Liver (tissue), 9 donors: ENCODE measurements around the gene KCNIP4. TPM values are rescaled to one million over a fixed set of nuclear protein-coding genes. Genes with fewer than 3 reads are reported as not detected.

Experiments
- DNase-seq: peaks from one replicate; pipeline ENCODE4 v3.0.0-alpha.2; 2017; ENCODE audit warnings: low spot score
- H3K27ac ChIP-seq, 2 donors: one replicate each; pipeline ENCODE4 v1.7.0; 2013; ENCODE audit warnings: inconsistent platforms in 2 of 2, low read length in 2 of 2, control low read depth in 1 of 2, low read depth in 1 of 2, mild to moderate bottlenecking in 1 of 2
- H3K27me3 ChIP-seq, 4 donors: one replicate each; pipeline versions ENCODE4 v1.6.1 to v1.7.0; 2013; ENCODE audit warnings: low read length in 3 of 4, inconsistent platforms in 1 of 4, mild to moderate bottlenecking in 1 of 4, moderate library complexity in 1 of 4; ENCODE audit not compliant: control insufficient read depth in 4 of 4, insufficient read depth in 4 of 4
- H3K36me3 ChIP-seq, 4 donors: one replicate each; pipeline versions ENCODE4 v1.6.1 to v1.7.0; 2013; ENCODE audit warnings: low read length in 3 of 4, mild to moderate bottlenecking in 3 of 4, low read depth in 1 of 4, moderate library complexity in 1 of 4; ENCODE audit not compliant: control insufficient read depth in 4 of 4, insufficient read depth in 3 of 4
- H3K4me1 ChIP-seq, 4 donors: one replicate each; pipeline versions ENCODE4 v1.6.1 to v1.7.0; 2013; ENCODE audit warnings: low read length in 3 of 4, mild to moderate bottlenecking in 3 of 4, moderate library complexity in 1 of 4; ENCODE audit not compliant: control insufficient read depth in 4 of 4, insufficient read depth in 4 of 4
- H3K4me3 ChIP-seq, 3 donors: one replicate each; pipeline versions ENCODE4 v1.6.1 to v1.7.0; 2013; ENCODE audit warnings: low read length in 3 of 3, control low read depth in 1 of 3, low read depth in 1 of 3, mild to moderate bottlenecking in 1 of 3
- H3K9ac ChIP-seq, 2 donors: one replicate each; pipeline ENCODE4 v1.7.0; 2013; ENCODE audit warnings: low read length in 2 of 2, mild to moderate bottlenecking in 2 of 2, moderate library complexity in 2 of 2, control low read depth in 1 of 2, low read depth in 1 of 2
- H3K9me3 ChIP-seq, 4 donors: one replicate each; pipeline versions ENCODE4 v1.6.1 to v1.7.0; 2013; ENCODE audit warnings: low read length in 3 of 4; ENCODE audit not compliant: control insufficient read depth in 4 of 4
- EGR1 ChIP-seq, 2 donors: IDR thresholded peaks; 2 replicates each; pipeline ENCODE4 v1.6.1; 2016 to 2018; ENCODE audit warnings: antibody characterized with exemption in 2 of 2, low read depth in 2 of 2
- FOXA1 ChIP-seq: IDR thresholded peaks from 2 replicates; pipeline ENCODE4 v1.6.1; 2016; ENCODE audit warnings: antibody characterized with exemption
- FOXA2 ChIP-seq: IDR thresholded peaks from 2 replicates; pipeline ENCODE4 v1.6.1; 2016; ENCODE audit warnings: antibody characterized with exemption
- GABPA ChIP-seq, 2 donors: IDR thresholded peaks in 1 of 2; conservative IDR thresholded peaks in 1 of 2; 2 replicates each; pipeline ENCODE4 v1.6.1; 2016; ENCODE audit warnings: antibody characterized with exemption in 2 of 2, mild to moderate bottlenecking in 1 of 2, moderate library complexity in 1 of 2
- HNF4A ChIP-seq, 2 donors: conservative IDR thresholded peaks; 2 replicates each; pipeline ENCODE4 v1.6.1; 2016; ENCODE audit warnings: antibody characterized with exemption in 2 of 2, mild to moderate bottlenecking in 2 of 2
- HNF4G ChIP-seq: IDR thresholded peaks from 2 replicates; pipeline ENCODE4 v1.6.1; 2016; ENCODE audit warnings: antibody characterized with exemption
- JUND ChIP-seq, 2 donors: IDR thresholded peaks; 2 replicates each; pipeline ENCODE4 v1.6.1; 2016; ENCODE audit warnings: antibody characterized with exemption in 2 of 2
- NR2F2 ChIP-seq: IDR thresholded peaks from 2 replicates; pipeline ENCODE4 v1.6.1; 2016; ENCODE audit warnings: antibody characterized with exemption
- RAD21 ChIP-seq, 2 donors: IDR thresholded peaks; 2 replicates each; pipeline ENCODE4 v1.6.1; 2016; ENCODE audit warnings: antibody characterized with exemption in 2 of 2, mild to moderate bottlenecking in 2 of 2
- RXRA ChIP-seq, 2 donors: IDR thresholded peaks; 2 replicates each; pipeline ENCODE4 v1.6.1; 2017 to 2018; ENCODE audit warnings: antibody characterized with exemption in 2 of 2, mild to moderate bottlenecking in 1 of 2
- TAF1 ChIP-seq: conservative IDR thresholded peaks from 2 replicates; pipeline ENCODE4 v1.6.1; 2016; ENCODE audit warnings: antibody characterized with exemption, mild to moderate bottlenecking
- YY1 ChIP-seq: IDR thresholded peaks from 2 replicates; pipeline ENCODE4 v1.6.1; 2016; ENCODE audit warnings: antibody characterized with exemption, mild to moderate bottlenecking
- polyA plus RNA-seq, 2 donors: library from polyadenylated mRNA; stranded (reverse) in 1 of 2; unstranded in 1 of 2; fragments of 200-250 nt in 1 of 2; fragments of >200 nt in 1 of 2; fragmentation: Nextera tagmentation in 1 of 2; extraction: Ambion mirVana in 1 of 2; gene quantifications; one replicate each; pipeline versions ENCODE4 v1.2.1 to v1.2.3, GENCODE V29; 2013 to 2015
- total RNA-seq, 2 donors: library from RNA; depleted of rRNA; stranded (reverse); fragments of >200 nt; gene quantifications; one replicate each; pipeline ENCODE4 v1.2.3, GENCODE V29; 2014
- TF ChIP-seq, protein P1 (sequence below): fragments of 150-350 bp; IDR thresholded peaks from 2 replicates; pipeline ENCODE4 v1.5.1; 2017; ENCODE audit warnings: improper control_type of control experiment, low read depth, low read length; ENCODE audit not compliant: missing input control
- TF ChIP-seq, protein P2 (sequence below): IDR thresholded peaks from 2 replicates; pipeline ENCODE4 v1.6.1; 2016; ENCODE audit warnings: antibody characterized with exemption, mild to moderate bottlenecking
- TF ChIP-seq, protein P3 (sequence below): IDR thresholded peaks from 2 replicates; pipeline ENCODE4 v1.6.1; 2016; ENCODE audit warnings: antibody characterized with exemption
- donor health status: healthy.
- donor health status: healthy.
- donor health status: healthy.
- donor health status: healthy.
- donor health status: healthy.

KCNIP4 gene
- total and polyA plus RNA-seq, 4 donors, result 0.08 to 0.14 TPM; not detected in 2

DNA sequence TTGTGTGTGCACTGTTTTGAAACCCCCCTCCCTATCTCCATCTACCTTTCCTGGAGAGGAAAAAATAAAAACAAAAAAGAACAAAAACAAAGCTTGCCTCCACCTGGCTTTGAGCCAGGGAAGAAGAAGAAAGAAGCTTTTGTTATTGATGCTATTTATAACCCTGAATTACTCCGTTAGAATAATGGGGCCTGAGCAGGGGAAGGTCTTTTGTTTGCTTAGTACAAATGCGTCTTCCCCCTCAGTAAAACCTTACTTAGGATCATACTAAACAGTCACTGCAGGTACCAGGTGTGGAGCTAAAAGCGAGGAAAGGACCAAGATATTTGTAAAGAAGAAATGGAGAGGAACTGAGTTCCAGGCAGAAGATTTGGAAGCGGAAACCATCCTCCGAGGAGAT is 352.1 kb downstream of the KCNIP4 start (continued):
- TF ChIP-seq, protein P1, sequence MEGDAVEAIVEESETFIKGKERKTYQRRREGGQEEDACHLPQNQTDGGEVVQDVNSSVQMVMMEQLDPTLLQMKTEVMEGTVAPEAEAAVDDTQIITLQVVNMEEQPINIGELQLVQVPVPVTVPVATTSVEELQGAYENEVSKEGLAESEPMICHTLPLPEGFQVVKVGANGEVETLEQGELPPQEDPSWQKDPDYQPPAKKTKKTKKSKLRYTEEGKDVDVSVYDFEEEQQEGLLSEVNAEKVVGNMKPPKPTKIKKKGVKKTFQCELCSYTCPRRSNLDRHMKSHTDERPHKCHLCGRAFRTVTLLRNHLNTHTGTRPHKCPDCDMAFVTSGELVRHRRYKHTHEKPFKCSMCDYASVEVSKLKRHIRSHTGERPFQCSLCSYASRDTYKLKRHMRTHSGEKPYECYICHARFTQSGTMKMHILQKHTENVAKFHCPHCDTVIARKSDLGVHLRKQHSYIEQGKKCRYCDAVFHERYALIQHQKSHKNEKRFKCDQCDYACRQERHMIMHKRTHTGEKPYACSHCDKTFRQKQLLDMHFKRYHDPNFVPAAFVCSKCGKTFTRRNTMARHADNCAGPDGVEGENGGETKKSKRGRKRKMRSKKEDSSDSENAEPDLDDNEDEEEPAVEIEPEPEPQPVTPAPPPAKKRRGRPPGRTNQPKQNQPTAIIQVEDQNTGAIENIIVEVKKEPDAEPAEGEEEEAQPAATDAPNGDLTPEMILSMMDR, result no peak
- TF ChIP-seq GABPA (IDR thresholded peaks at IDR 0.05 in 1 of 2, conservative IDR thresholded peaks at IDR 0.05 in 1 of 2) (no peak), RXRA (IDR thresholded peaks at IDR 0.05) (no peak), YY1 (no peak), NR2F2 (no peak), EGR1 (IDR thresholded peaks at IDR 0.05; ENCODE audit: low read depth in 2 of 2) (no peak), FOXA2 (no peak), JUND (IDR thresholded peaks at IDR 0.05) (no peak)

DNA sequence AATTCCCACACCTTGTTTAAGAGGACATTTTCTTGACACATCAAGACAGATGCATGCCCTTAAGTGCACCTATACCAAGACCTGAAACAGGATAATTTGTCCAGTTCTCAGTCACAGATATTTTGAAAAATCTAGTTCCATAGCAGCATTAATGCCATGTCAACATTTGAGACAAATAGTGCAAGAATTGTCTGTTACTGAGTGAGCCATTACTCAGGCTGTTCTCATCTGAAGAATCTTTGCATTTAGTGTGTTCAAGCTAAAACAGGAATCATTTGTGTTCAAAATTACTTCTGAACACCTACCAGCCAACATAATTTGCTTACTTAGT is 354.9 kb downstream of the KCNIP4 start:
- DNase-seq, result no peak
- no peak overlapping the region for H3K27ac ChIP-seq
- no peaks in the 10 kb centered on the region for H3K9me3 ChIP-seq
- H3K9ac ChIP-seq, result no peak overlapping the region
- no peaks in the 10 kb centered on the region for H3K36me3 ChIP-seq
- no peaks in the 10 kb centered on the region for H3K27me3 ChIP-seq
- H3K4me1 ChIP-seq, result no peaks in the 10 kb centered on the region
- H3K4me3 ChIP-seq, result no peak overlapping the region
- no peak for TF ChIP-seq YY1
- TF ChIP-seq, protein P2, sequence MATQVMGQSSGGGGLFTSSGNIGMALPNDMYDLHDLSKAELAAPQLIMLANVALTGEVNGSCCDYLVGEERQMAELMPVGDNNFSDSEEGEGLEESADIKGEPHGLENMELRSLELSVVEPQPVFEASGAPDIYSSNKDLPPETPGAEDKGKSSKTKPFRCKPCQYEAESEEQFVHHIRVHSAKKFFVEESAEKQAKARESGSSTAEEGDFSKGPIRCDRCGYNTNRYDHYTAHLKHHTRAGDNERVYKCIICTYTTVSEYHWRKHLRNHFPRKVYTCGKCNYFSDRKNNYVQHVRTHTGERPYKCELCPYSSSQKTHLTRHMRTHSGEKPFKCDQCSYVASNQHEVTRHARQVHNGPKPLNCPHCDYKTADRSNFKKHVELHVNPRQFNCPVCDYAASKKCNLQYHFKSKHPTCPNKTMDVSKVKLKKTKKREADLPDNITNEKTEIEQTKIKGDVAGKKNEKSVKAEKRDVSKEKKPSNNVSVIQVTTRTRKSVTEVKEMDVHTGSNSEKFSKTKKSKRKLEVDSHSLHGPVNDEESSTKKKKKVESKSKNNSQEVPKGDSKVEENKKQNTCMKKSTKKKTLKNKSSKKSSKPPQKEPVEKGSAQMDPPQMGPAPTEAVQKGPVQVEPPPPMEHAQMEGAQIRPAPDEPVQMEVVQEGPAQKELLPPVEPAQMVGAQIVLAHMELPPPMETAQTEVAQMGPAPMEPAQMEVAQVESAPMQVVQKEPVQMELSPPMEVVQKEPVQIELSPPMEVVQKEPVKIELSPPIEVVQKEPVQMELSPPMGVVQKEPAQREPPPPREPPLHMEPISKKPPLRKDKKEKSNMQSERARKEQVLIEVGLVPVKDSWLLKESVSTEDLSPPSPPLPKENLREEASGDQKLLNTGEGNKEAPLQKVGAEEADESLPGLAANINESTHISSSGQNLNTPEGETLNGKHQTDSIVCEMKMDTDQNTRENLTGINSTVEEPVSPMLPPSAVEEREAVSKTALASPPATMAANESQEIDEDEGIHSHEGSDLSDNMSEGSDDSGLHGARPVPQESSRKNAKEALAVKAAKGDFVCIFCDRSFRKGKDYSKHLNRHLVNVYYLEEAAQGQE, result no peak
- no peak for TF ChIP-seq FOXA1
- TF ChIP-seq HNF4G, result no peak
- TF ChIP-seq, protein P3, sequence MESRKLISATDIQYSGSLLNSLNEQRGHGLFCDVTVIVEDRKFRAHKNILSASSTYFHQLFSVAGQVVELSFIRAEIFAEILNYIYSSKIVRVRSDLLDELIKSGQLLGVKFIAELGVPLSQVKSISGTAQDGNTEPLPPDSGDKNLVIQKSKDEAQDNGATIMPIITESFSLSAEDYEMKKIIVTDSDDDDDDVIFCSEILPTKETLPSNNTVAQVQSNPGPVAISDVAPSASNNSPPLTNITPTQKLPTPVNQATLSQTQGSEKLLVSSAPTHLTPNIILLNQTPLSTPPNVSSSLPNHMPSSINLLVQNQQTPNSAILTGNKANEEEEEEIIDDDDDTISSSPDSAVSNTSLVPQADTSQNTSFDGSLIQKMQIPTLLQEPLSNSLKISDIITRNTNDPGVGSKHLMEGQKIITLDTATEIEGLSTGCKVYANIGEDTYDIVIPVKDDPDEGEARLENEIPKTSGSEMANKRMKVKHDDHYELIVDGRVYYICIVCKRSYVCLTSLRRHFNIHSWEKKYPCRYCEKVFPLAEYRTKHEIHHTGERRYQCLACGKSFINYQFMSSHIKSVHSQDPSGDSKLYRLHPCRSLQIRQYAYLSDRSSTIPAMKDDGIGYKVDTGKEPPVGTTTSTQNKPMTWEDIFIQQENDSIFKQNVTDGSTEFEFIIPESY, result no peak
- no peak for TF ChIP-seq JUND (IDR thresholded peaks at IDR 0.05)
- no peak for TF ChIP-seq NR2F2
- no peak for TF ChIP-seq TAF1
- TF ChIP-seq, protein P1, result no peak
- TF ChIP-seq FOXA2, result no peak
- no peak for TF ChIP-seq RAD21 (IDR thresholded peaks at IDR 0.05)
- no peak for TF ChIP-seq HNF4A (conservative IDR thresholded peaks at IDR 0.05)
- no peak for TF ChIP-seq EGR1 (IDR thresholded peaks at IDR 0.05; ENCODE audit: low read depth in 2 of 2)
- TF ChIP-seq RXRA (IDR thresholded peaks at IDR 0.05), result no peak
- no peak for TF ChIP-seq GABPA (IDR thresholded peaks at IDR 0.05 in 1 of 2, conservative IDR thresholded peaks at IDR 0.05 in 1 of 2)
